OCI-LY3 (cell line): ENCODE measurements around the gene FBXW4.

Experiments used
- H2AFZ ChIP-seq: fragments of 200-600, 300-600 bp; shearing (Covaris generic); 2 replicates; pipeline ENCODE4 v1.6.0; 2014; ENCODE audit warnings: antibody characterized with exemption, low read depth, low read length
- H3K27ac ChIP-seq: fragments of 200-600, 300-600 bp; sonication (generic); 2 replicates; pipeline ENCODE4 v1.5.1; 2014; ENCODE audit warnings: mild to moderate bottlenecking, low read length, moderate library complexity, mixed read lengths
- H3K27me3 ChIP-seq: fragments of 200-600, 300-600 bp; sonication (generic); 2 replicates; pipeline ENCODE4 v1.6.1; 2014; ENCODE audit warnings: low read depth, low read length, mixed read lengths
- H3K36me3 ChIP-seq: fragments of 200-600, 300-600 bp; sonication (generic); replicated peaks from 2 replicates; pipeline ENCODE3; 2014; ENCODE audit warnings: low read depth, low read length, mixed read lengths
- H3K4me1 ChIP-seq: fragments of 300-600, 200-600 bp; sonication (generic); 2 replicates; pipeline ENCODE4 v1.6.1; 2014; ENCODE audit warnings: low read length, mixed read lengths
- H3K4me2 ChIP-seq: fragments of 200-600, 300-600 bp; sonication (generic); 2 replicates; pipeline ENCODE4 v1.6.1; 2014; ENCODE audit warnings: low read length, mixed read lengths
- H3K4me3 ChIP-seq: fragments of 300-600, 200-600 bp; sonication (generic); 2 replicates; pipeline ENCODE4 v1.5.1; 2014; ENCODE audit warnings: antibody characterized with exemption, mild to moderate bottlenecking, low read length, moderate library complexity
- H3K79me2 ChIP-seq: fragments of 300-600, 200-600 bp; shearing (Covaris generic); 2 replicates; pipeline ENCODE4 v1.6.1; 2014; ENCODE audit warnings: mild to moderate bottlenecking, low read length, mixed read lengths
- H3K9ac ChIP-seq: fragments of 300-600, 200-600 bp; shearing (Covaris generic); 2 replicates; pipeline ENCODE4 v1.6.0; 2014; ENCODE audit warnings: mild to moderate bottlenecking, low read length, moderate library complexity
- H3K9me3 ChIP-seq: fragments of 200-600, 300-600 bp; shearing (Covaris generic); 2 replicates; pipeline ENCODE4 v1.6.1; 2014; ENCODE audit warnings: low read length, mixed read lengths; ENCODE audit not compliant: insufficient read depth
- H4K20me1 ChIP-seq: fragments of 200-600, 300-600 bp; sonication (generic); 2 replicates; pipeline ENCODE4 v1.6.1; 2016; ENCODE audit warnings: low read length, mixed read lengths; ENCODE audit not compliant: insufficient read depth
- EZH2phosphoT487 ChIP-seq: fragments of 200-600 bp; shearing (Covaris generic); IDR thresholded peaks from 2 replicates; pipeline ENCODE4 v1.6.1; 2018; ENCODE audit warnings: antibody characterized with exemption, mixed run types, low read depth
- TF ChIP-seq, protein P1 (sequence below): fragments of 200-600, 300-600 bp; sonication (generic); IDR thresholded peaks from 2 replicates; pipeline ENCODE4 v1.5.1; 2014; ENCODE audit warnings: antibody characterized with exemption, low read length, low read depth

Gene FBXW4

DNA sequence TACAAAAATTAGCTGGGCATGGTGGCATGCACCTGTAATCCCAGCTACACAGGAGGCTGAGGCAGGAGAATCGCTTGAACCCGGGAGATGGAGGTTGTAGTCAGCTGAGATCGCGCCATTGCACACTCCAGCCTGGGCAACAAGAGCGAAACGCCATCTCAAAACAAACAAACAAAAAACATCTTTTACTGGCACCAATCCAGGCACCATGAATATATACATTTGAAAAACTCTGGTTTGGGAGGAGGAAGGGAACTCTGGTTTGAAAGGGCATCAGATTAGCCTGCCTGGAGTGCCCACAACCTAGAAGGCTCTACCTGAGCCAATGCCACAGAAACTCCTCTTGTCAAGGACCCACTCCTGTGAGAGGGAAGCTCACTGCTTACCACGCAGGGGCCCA, 122.8 kb downstream of the FBXW4 start:
- Histone ChIP-seq H3K36me3 (no peaks in the 10 kb centered on the region), H3K4me1 (no peaks in the 10 kb centered on the region; the same call in 1 of the 2 replicates), H3K9ac (no peak overlapping the region), H3K27ac (no peak overlapping the region), H4K20me1 (no peaks in the 10 kb centered on the region), H3K4me2 (no peak overlapping the region), H2AFZ (no peak overlapping the region), H3K4me3 (no peak overlapping the region), H3K9me3 (no peaks in the 10 kb centered on the region), H3K79me2 (no peaks in the 10 kb centered on the region), H3K27me3 (peaks cover 11% of the 10 kb centered on the region; the same call in 1 of the 2 replicates)
- TF ChIP-seq EZH2phosphoT487: no peak
- TF ChIP-seq, protein P1, sequence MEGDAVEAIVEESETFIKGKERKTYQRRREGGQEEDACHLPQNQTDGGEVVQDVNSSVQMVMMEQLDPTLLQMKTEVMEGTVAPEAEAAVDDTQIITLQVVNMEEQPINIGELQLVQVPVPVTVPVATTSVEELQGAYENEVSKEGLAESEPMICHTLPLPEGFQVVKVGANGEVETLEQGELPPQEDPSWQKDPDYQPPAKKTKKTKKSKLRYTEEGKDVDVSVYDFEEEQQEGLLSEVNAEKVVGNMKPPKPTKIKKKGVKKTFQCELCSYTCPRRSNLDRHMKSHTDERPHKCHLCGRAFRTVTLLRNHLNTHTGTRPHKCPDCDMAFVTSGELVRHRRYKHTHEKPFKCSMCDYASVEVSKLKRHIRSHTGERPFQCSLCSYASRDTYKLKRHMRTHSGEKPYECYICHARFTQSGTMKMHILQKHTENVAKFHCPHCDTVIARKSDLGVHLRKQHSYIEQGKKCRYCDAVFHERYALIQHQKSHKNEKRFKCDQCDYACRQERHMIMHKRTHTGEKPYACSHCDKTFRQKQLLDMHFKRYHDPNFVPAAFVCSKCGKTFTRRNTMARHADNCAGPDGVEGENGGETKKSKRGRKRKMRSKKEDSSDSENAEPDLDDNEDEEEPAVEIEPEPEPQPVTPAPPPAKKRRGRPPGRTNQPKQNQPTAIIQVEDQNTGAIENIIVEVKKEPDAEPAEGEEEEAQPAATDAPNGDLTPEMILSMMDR: no peak

DNA sequence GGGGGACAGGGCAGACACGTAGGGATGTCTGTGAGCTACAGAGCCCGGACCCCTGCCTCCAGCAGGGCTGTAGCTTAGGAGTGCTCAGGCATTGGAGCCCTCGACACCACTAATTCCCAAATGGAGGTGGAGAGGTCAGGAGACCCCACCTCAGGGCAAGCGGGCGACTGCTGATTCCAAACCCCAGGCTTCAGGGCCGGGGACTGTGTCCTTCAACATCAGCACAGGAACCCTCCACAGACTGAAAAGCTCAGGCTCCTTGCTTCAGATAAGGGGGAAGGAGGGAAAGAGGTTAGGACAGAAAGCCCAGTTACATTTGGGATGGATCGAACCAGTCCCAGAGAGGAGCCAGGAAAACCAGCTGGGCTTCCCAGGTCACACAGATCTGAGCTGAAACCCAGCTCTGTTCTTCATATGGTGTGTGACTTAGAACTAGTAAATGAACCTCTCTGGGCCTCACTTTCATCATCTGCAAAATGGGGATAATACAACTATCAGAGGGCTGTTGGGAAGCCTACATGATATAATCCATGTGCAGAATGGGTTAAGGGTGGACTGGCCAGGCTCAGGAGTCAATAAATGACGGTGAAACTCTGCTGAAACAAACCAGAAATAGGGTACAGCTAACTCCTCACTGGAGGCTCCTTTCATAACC, 123.6 kb downstream of the FBXW4 start:
- no peak overlapping the region for H3K27ac ChIP-seq
- TF ChIP-seq EZH2phosphoT487: no peak
- TF ChIP-seq, protein P1: no peak
- H4K20me1 ChIP-seq: no peaks in the 10 kb centered on the region
- peak overlapping the region; percentile 93; the same call in 1 of the 2 replicates for H2AFZ ChIP-seq
- H3K27me3 ChIP-seq: peaks cover 14% of the 10 kb centered on the region; the same call in 1 of the 2 replicates
- H3K4me1 ChIP-seq: no peaks in the 10 kb centered on the region; the same call in 1 of the 2 replicates
- no peaks in the 10 kb centered on the region for H3K9me3 ChIP-seq
- no peaks in the 10 kb centered on the region for H3K36me3 ChIP-seq
- peak overlapping the region; percentile 92; the same call in 1 of the 2 replicates for H3K4me3 ChIP-seq
- peak overlapping the region; percentile 93; the same call in 1 of the 2 replicates for H3K4me2 ChIP-seq
- H3K9ac ChIP-seq: no peak overlapping the region
- H3K79me2 ChIP-seq: no peaks in the 10 kb centered on the region

DNA sequence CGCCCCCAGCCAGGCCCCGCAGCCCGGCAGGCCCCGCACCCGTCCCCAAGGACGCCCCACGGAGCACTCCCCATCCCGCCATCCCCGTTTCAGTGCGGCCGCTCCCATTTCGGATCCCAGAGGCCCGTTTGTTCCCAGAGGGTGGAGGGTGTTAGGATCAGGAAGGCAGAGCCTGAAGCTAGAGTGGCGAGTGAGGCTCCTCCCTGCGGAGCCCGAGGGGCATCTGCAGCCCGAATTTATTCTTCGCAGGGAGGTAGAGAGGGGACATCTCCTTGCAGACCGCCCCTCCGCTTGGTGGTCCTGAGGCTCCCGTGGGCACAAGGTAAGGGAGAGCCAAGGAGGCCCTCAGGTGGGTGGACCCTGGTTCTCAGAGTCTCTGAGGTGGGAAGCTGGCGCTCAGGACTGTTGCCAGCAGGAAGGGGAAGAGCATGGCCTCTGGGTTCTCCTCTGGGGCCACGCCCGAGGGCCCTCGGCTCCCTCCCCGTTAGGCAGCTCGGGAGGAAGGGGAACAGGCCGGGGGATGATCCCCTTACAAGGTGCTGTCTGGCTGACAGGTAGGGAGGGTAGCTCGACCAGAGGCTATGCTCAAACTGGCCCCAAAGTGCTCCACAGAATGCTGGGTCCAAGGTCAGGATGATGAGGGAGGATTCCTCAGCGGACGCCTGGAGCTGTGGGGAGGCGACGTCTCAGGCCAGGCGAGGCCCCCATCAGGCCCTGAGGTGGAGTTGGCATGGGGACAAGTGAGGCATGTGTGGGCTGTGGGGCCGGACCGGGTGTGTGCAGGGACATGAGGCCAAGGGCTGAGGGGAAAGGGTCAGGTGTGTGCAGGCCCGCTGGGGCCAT, 124.3 kb downstream of the FBXW4 start:
- peak overlapping the region; percentile 92 for H3K4me3 ChIP-seq
- no peak for TF ChIP-seq EZH2phosphoT487
- TF ChIP-seq, protein P1: no peak
- peak overlapping the region; percentile 68 for H3K9ac ChIP-seq
- no peaks in the 10 kb centered on the region for H3K36me3 ChIP-seq
- no peaks in the 10 kb centered on the region; the same call in 1 of the 2 replicates for H3K4me1 ChIP-seq
- H3K4me2 ChIP-seq: peak overlapping the region; percentile 93
- H2AFZ ChIP-seq: peak overlapping the region; percentile 93
- H4K20me1 ChIP-seq: no peaks in the 10 kb centered on the region
- peaks cover 14% of the 10 kb centered on the region; the same call in 1 of the 2 replicates for H3K27me3 ChIP-seq
- no peak overlapping the region for H3K27ac ChIP-seq
- H3K9me3 ChIP-seq: no peaks in the 10 kb centered on the region
- no peaks in the 10 kb centered on the region for H3K79me2 ChIP-seq
